Activated naive CD4-positive, alpha-beta T cell treated with Interleukin-2 at 50 U/mL for 16 hours (primary cell): ENCODE measurements around the gene CLDN4.

Experiments
- DNase-seq: peaks from one replicate; pipeline ENCODE4 v3.0.0-alpha.2; 2020

Gene CLDN4

DNA sequence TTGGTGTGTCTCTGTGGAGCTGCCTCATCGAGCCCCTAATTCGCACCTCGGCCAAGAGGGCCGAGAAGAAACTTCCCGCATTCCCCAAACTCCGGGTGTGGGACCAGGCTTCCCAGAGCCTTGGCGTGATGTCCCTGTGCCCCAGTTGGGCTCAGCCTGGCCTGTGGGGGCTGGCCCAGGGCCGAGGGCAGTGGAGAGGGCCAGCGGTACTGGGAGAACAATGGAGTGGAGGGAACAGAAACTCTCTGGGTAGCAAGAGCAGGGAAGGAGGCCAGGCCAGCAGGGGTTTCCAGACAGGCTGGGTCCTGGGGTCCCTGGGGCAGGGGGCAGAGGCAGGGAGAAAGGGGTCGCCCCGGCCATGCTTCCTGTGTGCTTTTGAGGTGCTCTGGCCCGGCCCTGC, 46.2 kb downstream of the CLDN4 start:
- DNase-seq, result no peak

DNA sequence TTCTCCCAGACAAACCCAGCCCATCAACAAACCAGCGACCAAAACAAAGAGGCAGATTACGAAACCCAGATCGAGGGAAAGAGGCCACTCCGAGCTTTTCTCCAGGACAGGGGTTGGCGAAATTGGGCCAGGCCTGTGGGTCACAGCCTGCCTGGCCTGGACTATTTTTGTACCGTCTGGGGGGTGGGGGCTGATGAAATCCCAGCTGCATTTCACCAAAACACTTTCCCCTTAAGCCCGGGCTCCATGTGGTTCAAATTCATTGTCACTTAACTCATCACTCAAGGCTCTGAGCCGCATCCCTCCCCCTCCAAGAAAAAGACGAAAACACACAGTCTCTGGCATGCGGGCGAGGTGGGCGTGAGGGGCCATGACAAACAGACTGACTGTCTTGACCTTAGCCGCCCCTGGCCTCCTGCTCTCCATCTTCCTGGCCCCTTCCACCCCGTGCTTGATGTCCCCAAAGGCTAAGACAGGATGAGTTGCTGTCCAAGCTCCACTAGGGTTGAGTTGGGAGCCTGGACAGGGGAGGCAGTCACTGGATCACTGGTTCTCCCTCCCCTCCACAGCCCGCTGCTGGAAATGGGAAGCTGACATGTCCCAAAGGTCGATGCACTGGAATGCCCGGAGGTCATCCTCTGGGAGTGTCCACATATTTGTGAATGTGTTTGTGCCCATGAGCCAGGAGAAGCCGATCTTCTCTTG, 49.3 kb downstream of the CLDN4 start:
- no peak for DNase-seq

DNA sequence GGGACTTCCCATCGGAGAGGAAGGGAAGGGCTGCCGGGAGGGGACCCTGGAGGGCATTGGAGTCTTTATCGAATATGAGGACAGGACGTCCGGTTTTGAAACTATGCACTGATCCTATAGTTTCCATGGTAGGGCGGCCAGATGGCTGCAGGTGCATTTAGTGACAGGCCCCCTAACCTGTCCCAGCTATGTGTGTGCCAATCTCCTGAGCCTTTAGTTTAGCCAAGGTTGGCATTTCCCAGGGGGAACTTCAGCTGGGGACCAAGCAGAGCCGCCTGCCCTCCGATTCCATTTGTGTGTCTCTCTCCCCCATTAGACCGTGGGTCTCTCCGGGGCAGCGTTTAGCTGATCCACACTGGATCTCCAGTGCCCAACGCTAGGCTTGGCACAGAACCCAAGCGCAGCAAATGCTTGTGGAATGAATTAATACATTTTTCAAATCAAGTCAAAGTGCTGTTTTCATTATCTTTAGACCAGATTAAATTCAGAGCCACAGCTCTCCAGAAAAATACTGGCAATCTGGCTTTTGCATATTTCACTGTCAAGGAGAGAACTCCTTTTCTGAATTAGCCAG, 50.0 kb downstream of the CLDN4 start:
- no peak for DNase-seq

DNA sequence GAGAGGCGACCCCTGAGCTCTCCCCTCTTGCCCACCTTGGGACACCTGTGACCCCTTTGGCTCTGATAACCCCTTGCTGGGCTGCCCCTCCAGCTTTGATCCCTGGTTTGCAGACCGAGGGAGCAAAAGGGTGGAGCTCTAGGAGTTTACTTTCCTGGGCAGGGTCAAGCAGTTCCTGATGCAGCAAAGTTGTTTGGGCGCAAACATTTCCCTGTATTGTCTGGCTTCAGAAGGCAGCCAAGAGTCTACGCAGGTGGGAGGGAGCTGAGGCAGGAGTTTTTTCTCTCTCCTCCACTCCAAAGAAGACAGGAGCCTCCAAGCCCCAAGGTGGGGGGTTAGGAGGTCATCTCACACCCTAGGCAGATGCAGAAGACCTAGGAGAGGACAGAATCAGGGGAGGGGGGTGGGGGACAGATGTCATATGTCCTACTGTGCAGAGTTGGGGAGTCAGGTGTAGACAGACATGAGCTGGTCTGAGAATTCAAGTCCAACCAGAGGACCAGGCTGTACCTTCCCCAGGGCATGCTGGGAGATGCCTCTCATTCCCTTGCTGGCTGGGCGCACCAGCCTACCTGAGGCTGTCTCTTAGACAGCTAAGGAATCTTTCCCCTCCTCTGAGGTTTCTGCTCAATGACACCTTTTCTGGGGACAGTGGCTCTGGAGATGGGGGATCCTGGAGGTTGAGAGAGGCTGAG, 50.7 kb downstream of the CLDN4 start:
- no peak for DNase-seq

DNA sequence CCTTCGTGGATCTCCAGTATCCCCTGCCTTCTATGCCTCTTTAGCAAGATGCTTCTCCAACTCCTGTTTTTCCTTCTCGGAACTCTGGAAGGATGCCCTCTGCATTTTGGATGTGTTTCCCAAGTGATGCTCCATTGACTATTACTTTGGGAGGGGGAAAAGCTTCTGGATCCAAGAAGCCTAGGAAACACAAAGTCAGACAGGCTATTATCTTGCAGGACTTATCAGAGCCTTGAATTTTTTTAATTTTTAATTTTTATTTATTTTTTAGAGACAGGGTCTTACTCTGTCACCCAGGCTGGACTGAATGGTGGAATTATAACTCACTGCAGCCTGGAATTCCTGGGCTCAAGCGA, 51.2 kb downstream of the CLDN4 start:
- DNase-seq, result no peak
